H54 (cell line): ENCODE data around the gene CFAP45.
"Not testable (repeated sequence)": the region's sequence is repeated elsewhere in the genome, so short reads cannot be mapped to it uniquely, and the experiment has no call there.

Experiments used
- DNase-seq: peaks from one replicate; pipeline ENCODE4 v3.0.0; 2011; ENCODE audit warnings: low spot score, mixed read lengths; ENCODE audit not compliant: insufficient read length
- FAIRE-seq: peaks from 3 replicates; lab custom pipeline; 2011; peaks lifted over from hg19 to GRCh38; lab: Jason Lieb, UNC
- POLR2A ChIP-seq: IDR thresholded peaks from 2 replicates; pipeline ENCODE4 v1.6.1; 2011; ENCODE audit warnings: low read depth, mild to moderate bottlenecking, low read length

The CFAP45 gene

GRCh38 chr1:159914252-159915018, 14.5 kb upstream of the CFAP45 start:
- no peak for TF ChIP-seq POLR2A
- no peak for DNase-seq
- FAIRE-seq, result no peak

DNA sequence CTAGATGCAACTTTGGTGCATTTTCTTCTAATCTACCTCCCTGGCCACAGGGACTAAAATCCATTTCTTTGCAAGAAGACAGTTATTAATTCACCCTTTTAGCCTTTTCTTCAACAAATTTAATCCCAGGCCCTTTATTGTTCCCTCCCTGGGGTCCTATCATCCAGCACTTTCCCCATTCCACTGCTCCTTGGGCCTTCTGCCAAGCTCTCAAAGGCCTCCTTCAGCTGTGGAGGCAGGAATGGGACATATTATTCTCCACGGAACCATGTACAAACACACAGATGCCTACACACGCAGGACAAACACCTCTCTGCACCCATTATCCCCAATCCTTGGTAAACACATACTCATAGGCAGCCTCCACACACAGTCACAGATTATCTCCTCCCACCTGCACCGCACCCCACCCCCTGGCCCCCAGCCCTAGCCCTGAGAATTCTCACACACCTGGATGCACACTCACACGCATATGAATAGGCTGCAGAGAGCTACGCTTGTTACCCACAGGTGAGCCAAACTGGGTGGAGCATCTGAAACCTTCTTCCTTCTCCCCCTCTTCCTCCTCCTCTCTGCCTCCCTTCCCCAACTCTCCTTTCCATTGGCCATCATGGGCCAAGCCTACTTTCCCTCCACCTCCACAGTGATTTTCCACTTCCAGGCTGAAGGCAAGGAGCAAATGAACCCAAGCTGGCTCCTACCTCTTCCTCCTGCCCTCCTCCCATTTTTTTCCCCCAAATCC, 13.7 kb upstream of the CFAP45 start:
- TF ChIP-seq POLR2A, result no peak
- DNase-seq (no peak), FAIRE-seq (no peak)

GRCh38 chr1:159911326-159912070, 11.5 kb upstream of the CFAP45 start:
- no peak for TF ChIP-seq POLR2A
- DNase-seq (no peak), FAIRE-seq (no peak)

DNA sequence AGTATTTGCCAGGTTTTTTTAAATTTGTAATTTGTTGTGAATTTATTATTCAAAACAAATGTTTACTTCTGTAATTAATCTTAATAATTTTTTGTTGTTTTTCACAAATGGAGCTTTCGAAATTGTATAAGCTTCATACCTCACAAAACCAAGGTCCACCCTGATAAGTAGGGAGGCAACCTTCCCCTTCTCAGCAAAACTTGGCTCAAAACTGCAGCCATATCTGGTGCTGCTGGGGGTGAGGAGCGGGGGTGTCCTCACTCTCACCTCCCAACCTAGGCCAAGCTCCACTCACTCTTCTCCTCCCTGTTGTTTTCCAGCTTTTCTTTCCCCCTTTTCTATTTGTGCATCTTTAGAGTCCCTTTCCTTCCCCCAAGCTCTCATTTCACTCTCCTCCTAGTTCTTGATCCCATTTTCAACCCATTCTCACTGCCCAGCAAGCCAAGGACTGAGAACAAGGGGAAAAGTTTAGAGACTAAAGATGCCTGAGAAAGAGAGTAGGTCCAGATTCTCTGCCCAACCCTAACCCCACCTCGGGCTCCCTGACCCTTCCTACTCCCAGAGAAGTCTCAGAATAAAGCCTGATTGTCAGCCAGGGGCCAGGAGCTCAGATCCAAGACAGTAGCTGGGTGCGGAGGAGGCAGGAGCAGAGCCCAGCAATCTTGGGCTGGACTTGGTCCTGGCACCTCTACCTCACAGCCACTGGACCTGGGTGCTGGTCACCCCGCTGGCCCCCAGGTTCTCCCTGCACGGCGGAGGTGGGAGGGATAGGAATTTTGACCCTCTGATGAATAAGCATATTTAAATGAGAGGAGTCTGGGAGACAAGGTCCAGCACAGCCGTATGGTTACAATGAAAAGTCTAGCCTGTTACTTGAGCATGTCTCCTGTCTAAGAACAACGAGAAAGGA, 8.3 kb upstream of the CFAP45 start:
- DNase-seq (no peak), FAIRE-seq (no peak)
- TF ChIP-seq POLR2A, result no peak

DNA sequence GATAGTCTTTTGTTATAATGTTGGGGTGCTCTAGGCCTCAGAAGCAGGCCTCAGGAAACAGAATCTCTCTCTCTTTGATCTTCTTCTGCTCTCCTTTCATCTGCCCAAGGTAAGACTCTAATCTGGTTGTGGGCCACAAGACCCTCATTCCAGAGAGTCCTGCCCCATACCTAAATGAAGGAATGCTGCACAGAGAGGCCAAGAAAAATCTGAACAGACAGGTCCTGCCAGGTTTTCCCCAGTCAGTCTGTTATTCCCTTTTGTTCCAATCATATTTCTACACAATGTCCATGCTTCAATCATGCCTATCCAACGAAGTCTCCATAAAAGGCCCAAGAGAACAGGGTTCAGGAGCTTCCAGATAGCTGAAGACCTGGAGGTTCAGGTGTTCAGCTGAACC, 7.0 kb upstream of the CFAP45 start:
- FAIRE-seq, result no peak
- DNase-seq, result no peak
- TF ChIP-seq POLR2A, result no peak

GRCh38 chr1:159904036-159904435, 4.1 kb upstream of the CFAP45 start:
- not testable (repeated sequence) for FAIRE-seq

DNA sequence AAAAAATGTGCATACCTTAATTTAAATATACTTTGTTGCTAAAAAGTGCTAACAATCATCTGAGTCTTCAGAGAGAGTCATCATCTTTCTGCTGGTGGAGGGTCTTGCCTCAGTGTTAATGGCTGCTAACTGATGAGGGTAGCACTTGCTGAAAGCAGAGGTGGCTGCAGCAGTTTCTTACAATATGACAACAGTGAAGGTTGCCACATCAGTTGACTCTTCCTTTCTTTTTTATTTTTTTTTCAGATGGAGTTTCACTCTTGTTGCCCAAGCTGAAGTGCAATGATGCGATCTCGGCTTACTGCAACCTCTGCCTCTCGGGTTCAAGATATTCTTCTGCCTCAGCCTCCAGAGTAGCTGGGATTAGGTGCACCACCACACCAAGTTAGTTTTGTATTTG, 2.6 kb upstream of the CFAP45 start:
- FAIRE-seq, result no peak
- DNase-seq, result no peak
- TF ChIP-seq POLR2A, result no peak

More at GRCh38 chr1:159904036-159904435, 4.1 kb upstream of the CFAP45 start:
- DNase-seq, result not testable (repeated sequence)

DNA sequence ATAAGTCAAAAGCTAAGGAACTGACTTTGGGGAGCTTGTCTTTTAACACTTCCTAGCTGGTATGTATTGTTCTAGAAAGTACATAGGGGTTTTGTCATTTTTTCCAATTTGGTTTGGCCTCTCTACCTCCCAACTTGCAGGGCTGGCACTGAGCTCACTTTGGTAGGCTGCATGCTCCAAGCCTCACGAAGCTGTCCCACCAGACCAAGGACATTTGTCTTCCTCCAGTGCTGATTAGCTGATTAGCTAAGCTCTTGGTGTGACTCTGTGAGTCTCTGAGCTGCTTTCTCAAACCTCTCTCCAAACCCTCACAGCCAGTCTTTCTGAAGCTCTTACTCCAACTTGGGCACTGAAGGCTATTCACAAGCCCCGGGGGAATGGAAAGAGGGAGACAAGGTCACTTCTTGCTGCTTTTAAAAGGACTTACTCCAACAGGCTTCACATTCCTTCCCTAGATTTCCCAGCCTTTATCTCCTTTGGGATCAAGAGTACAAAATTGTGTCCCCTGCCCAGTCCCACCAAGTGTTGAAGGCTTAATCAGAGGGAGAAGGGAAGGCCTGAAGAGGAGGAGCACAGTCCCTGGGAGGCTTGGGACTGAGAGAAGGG, 893 bp upstream of the CFAP45 start:
- TF ChIP-seq POLR2A, result no peak
- DNase-seq, result no peak
- FAIRE-seq, result no peak

DNA sequence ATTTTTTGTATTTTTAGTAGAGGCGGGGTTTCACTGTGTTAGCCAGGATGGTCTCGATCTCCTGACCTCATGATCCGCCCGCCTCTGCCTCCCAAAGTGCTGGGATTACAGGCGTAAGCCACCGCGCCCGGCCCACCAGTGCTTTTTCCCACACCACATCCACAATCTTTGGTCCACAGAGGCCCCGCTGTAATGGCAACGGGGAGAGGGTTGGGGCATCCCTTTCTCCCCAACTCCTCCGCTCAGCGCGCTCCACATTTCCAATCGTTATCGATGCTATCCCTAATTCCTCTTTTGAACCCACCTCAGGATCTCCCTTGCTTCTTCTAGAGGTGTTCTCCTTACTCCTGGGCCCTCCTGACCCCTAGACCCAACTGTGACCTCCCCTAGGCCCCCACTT, 331 bp downstream of the CFAP45 start:
- not testable (repeated sequence) for DNase-seq, FAIRE-seq

DNA sequence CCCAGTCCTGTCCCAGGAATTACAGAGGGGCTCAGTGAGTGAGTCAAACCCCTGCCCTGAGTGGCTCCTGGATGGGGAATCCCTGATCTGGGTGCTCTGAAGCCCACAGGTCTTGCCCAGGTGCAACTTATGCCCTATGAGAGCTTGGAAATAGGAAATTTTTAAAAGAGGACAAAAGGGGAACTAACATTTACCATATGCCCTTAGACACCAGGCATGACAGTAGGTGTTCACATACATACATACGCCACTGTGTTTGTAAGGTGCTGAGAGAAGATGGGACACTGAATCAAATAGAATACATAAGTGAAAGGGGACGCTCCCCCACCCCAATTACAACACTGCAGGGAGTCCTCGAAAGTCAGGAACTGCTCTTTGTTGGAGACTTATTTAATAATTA, 1.4 kb downstream of the CFAP45 start:
- FAIRE-seq (no peak), DNase-seq (no peak)
- no peak for TF ChIP-seq POLR2A

DNA sequence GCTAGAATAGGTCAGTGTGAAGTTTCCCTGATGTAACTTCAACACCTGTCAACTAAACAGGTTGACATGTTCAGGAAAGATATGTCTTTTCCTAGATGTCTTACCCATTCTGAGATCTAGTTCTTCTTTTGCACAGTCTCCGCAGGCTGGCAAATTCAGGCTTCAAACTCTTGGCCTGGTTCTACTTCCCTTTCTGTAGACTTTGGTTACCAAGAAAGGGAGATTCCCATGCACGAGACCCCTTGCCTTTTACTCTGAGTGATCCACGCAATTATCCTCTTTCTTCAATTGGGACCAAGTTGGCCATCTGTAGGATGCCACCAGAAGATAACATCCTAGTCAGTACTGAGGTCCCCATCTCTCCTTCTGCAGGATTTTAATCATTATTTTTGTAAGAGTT, 2.0 kb downstream of the CFAP45 start:
- FAIRE-seq, result no peak
- DNase-seq, result no peak
- TF ChIP-seq POLR2A, result no peak

GRCh38 chr1:159896546-159896930, 3.4 kb downstream of the CFAP45 start:
- DNase-seq (no peak), FAIRE-seq (no peak)
- TF ChIP-seq POLR2A, result no peak
